ENCODE data around the gene TBC1D5. TPM values are rescaled to one million over a fixed set of nuclear protein-coding genes. Genes with fewer than 3 reads are reported as not detected.
"Not testable (repeated sequence)": the region's sequence is repeated elsewhere in the genome, so short reads cannot be mapped to it uniquely, and the experiment has no call there.

Gene TBC1D5
- total and polyA plus RNA-seq, 5 donors from 2014 or later = 27.6 to 61.6 (median 36.4) TPM

DNA sequence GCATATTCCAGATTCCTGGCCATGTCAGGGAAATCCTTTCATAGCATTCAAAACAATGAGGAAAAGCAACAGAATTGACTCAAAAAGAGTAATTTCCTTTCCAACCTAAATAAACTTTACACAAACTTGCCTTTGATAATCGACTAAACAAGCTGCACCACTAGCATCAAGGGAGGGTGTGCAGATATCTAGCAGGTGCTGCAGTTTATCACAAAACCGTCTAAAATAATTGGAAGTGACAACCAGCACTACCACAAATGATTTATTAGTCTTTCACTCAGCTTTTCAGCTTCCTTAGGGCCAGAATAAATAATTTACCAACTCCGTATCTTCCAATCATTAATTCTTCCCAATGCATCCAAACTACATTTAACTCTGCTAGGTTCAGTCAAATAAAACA, 71.7 kb downstream of the TBC1D5 start:
- H3K36me3 Mint-ChIP-seq = peaks cover 14% of the 10 kb centered on the region
- no peaks in the 10 kb centered on the region for H3K36me3 ChIP-seq (ENCODE audit: control insufficient read depth, insufficient read depth, low read length)
- peaks cover 0 to 1% (median 0%) of the 10 kb centered on the region in 7 donors for H3K9me3 Mint-ChIP-seq
- H3K27me3 Mint-ChIP-seq = no peaks in the 10 kb centered on the region
- no peak overlapping the region for H3K4me3 Mint-ChIP-seq
- no peaks in the 10 kb centered on the region for H3K4me1 ChIP-seq (ENCODE audit: control insufficient read depth, insufficient read depth, low read length, poor library complexity, severe bottlenecking)
- H3K4me3 ChIP-seq (ENCODE audit: low read depth, low read length) = no peak overlapping the region
- DNase-seq = no peak
- peaks cover 4 to 15% (median 9%) of the 10 kb centered on the region in 4 donors for H3K4me1 Mint-ChIP-seq
- no peak for ATAC-seq (ENCODE audit: low read depth in 2 of 2)
- H3K27me3 ChIP-seq (ENCODE audit: control insufficient read depth, insufficient read depth, low read length) = no peaks in the 10 kb centered on the region
- H3K9me3 ChIP-seq (ENCODE audit: control insufficient read depth in 2 of 2, low read length in 2 of 2) = no peaks in the 10 kb centered on the region
- no peak overlapping the region for H3K27ac ChIP-seq (ENCODE audit: insufficient read depth, low read length, poor library complexity, severe bottlenecking)
- no peak overlapping the region for H3K27ac Mint-ChIP-seq

DNA sequence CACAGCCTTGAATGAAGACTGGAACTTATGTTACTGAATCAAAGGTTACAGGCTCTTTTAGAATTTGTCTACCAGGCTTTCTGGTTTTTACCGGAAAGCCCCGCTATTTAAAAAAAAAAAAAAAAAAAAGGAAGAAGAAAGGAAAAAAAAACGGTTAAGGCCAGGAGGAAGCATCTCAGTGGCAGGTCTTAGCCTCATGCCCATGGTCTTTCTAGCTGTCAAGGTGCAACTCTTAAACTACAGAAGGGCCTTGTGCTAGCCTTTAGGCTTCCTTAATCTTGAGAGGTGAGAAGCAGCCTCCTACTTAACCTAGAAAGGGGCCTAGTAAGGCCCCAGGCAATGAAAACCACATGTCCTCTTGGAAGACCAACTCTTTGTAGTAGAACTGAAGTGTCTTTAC, 77.5 kb downstream of the TBC1D5 start:
- H3K4me1 ChIP-seq (ENCODE audit: control insufficient read depth, insufficient read depth, low read length, poor library complexity, severe bottlenecking) = no peaks in the 10 kb centered on the region
- no peaks in the 10 kb centered on the region for H3K27me3 ChIP-seq (ENCODE audit: control insufficient read depth, insufficient read depth, low read length)
- ATAC-seq (ENCODE audit: low read depth in 2 of 2) = no peak
- no peak overlapping the region for H3K4me3 Mint-ChIP-seq
- no peak for DNase-seq
- H3K4me3 ChIP-seq (ENCODE audit: low read depth, low read length) = no peak overlapping the region
- no peak overlapping the region for H3K27ac ChIP-seq (ENCODE audit: insufficient read depth, low read length, poor library complexity, severe bottlenecking)
- H3K36me3 Mint-ChIP-seq = peaks cover 5% of the 10 kb centered on the region
- no peaks in the 10 kb centered on the region for H3K36me3 ChIP-seq (ENCODE audit: control insufficient read depth, insufficient read depth, low read length)
- H3K27me3 Mint-ChIP-seq = no peaks in the 10 kb centered on the region
- peaks cover 0 to 1% (median 0%) of the 10 kb centered on the region in 7 donors for H3K9me3 Mint-ChIP-seq
- H3K27ac Mint-ChIP-seq = no peak overlapping the region
- H3K9me3 ChIP-seq (ENCODE audit: control insufficient read depth in 2 of 2, low read length in 2 of 2) = no peaks in the 10 kb centered on the region
- peaks cover 5 to 14% (median 6%) of the 10 kb centered on the region in 4 donors for H3K4me1 Mint-ChIP-seq

DNA sequence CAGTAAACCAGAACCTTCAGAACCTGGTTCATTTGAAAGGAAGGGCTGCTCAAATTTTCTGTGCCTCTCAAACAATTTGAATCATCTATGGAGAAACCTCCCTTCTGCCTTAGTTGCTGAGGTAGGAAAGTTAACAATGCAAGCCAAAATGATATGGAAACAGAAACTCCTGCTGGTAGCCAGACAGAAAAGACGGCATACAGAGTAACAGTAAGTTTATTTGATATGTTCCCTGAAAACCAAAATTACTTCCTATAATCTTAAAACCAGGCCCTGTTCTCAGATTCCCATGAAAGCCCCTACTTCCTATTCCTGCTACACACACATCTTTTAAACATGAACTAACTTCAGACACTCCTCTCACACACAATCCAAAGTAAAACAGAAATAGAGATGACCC, 86.2 kb downstream of the TBC1D5 start:
- Mint-ChIP-seq H3K36me3 (no peaks in the 10 kb centered on the region), H3K27me3 (no peaks in the 10 kb centered on the region), H3K4me1 (peaks cover 14 to 32% (median 20%) of the 10 kb centered on the region in 4 donors), H3K9me3 (no peaks in the 10 kb centered on the region), H3K27ac (no peak overlapping the region), H3K4me3 (no peak overlapping the region)
- Histone ChIP-seq H3K27ac (ENCODE audit: insufficient read depth, low read length, poor library complexity, severe bottlenecking) (no peak overlapping the region), H3K27me3 (ENCODE audit: control insufficient read depth, insufficient read depth, low read length) (no peaks in the 10 kb centered on the region), H3K36me3 (ENCODE audit: control insufficient read depth, insufficient read depth, low read length) (no peaks in the 10 kb centered on the region), H3K9me3 (ENCODE audit: control insufficient read depth in 2 of 2, low read length in 2 of 2) (no peaks in the 10 kb centered on the region), H3K4me3 (ENCODE audit: low read depth, low read length) (no peak overlapping the region), H3K4me1 (ENCODE audit: control insufficient read depth, insufficient read depth, low read length, poor library complexity, severe bottlenecking) (no peaks in the 10 kb centered on the region)
- no peak for ATAC-seq (ENCODE audit: low read depth in 2 of 2)
- no peak for DNase-seq

DNA sequence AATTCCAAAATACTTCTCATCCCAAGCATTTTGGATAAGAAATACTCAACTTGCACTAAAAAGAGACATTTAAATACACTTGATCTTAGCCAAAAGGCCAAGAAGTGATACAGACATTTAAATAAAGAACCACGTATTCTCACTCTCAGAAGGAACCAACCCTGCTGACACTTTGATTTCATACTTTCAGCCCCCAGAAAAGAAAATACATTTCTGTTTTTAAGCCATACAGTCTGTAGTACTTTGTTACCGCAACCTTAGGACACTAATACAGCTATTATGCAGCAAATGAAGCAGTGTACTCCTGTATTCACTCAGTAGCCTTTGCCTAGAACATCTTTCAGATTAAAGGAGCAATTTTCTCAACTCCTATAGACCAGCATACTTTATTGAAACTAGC, 86.7 kb downstream of the TBC1D5 start:
- Mint-ChIP-seq H3K4me1 (peaks cover 14 to 32% (median 20%) of the 10 kb centered on the region in 4 donors), H3K27me3 (no peaks in the 10 kb centered on the region), H3K27ac (no peak overlapping the region), H3K9me3 (no peaks in the 10 kb centered on the region), H3K36me3 (no peaks in the 10 kb centered on the region), H3K4me3 (no peak overlapping the region)
- no peaks in the 10 kb centered on the region for H3K4me1 ChIP-seq (ENCODE audit: control insufficient read depth, insufficient read depth, low read length, poor library complexity, severe bottlenecking)
- no peak overlapping the region for H3K27ac ChIP-seq (ENCODE audit: insufficient read depth, low read length, poor library complexity, severe bottlenecking)
- no peak overlapping the region for H3K4me3 ChIP-seq (ENCODE audit: low read depth, low read length)
- H3K9me3 ChIP-seq (ENCODE audit: control insufficient read depth in 2 of 2, low read length in 2 of 2) = no peaks in the 10 kb centered on the region
- ATAC-seq (ENCODE audit: low read depth in 2 of 2) = no peak
- no peak for DNase-seq
- no peaks in the 10 kb centered on the region for H3K27me3 ChIP-seq (ENCODE audit: control insufficient read depth, insufficient read depth, low read length)
- no peaks in the 10 kb centered on the region for H3K36me3 ChIP-seq (ENCODE audit: control insufficient read depth, insufficient read depth, low read length)

DNA sequence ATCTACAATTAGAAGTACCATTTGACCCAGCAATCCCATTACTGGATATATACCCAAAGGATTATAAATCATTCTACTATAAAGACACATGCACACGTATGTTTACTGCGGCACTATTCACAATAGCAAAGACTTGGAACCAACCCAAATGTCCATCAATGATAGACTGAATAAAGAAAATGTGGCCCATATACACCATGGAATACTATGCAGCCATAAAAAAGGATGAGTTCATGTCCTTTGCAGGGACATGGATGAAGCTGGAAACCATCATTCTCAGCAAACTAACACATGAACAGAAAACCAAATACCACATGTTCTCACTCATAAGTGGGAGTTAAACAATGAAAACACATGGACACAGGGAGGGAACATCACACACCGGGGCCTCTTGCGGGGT, 92.7 kb downstream of the TBC1D5 start:
- not testable (repeated sequence) for H3K9me3 Mint-ChIP-seq; H3K27me3 Mint-ChIP-seq; ATAC-seq (ENCODE audit: low read depth in 2 of 2); H3K27me3 ChIP-seq (ENCODE audit: control insufficient read depth, insufficient read depth, low read length); DNase-seq; H3K36me3 ChIP-seq (ENCODE audit: control insufficient read depth, insufficient read depth, low read length); H3K27ac Mint-ChIP-seq; H3K9me3 ChIP-seq (ENCODE audit: control insufficient read depth in 2 of 2, low read length in 2 of 2); H3K27ac ChIP-seq (ENCODE audit: insufficient read depth, low read length, poor library complexity, severe bottlenecking); H3K4me3 ChIP-seq (ENCODE audit: low read depth, low read length); H3K4me1 ChIP-seq (ENCODE audit: control insufficient read depth, insufficient read depth, low read length, poor library complexity, severe bottlenecking); H3K36me3 Mint-ChIP-seq; H3K4me3 Mint-ChIP-seq
- peaks cover 0 to 12% (median 7%) of the 10 kb centered on the region in 4 donors for H3K4me1 Mint-ChIP-seq

DNA sequence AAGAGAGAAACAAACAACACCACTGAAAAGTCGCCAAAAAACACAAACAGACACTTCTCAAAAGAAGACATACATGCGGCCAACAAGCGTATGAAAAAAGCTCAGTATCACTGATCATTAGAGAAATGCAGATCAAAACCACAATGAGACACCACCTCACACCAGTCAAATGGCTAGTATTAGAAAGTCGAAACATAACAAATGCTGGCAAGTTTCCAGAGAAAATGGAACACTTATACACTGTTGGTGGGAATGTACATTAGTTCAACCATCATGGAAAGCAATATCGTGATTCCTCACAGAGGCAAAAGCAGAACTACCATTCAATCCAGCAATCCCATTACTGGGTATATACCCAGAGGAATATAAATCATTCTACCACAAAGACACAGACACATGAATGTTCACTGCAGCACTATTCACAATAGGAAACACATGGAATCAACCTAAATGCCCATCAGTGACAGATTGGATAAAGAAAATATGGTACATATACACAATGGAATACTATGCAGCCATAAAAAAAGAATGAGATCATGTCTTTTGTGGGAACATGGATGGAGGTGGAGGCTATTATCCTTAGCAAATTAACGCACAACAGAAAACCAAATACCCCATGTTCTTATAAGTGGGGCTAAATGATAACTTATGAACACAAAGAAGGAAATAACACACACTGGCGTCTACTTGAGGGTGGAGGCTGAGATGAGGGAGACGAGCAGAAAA, 93.6 kb downstream of the TBC1D5 start:
- H3K27me3 ChIP-seq (ENCODE audit: control insufficient read depth, insufficient read depth, low read length); H3K4me1 ChIP-seq (ENCODE audit: control insufficient read depth, insufficient read depth, low read length, poor library complexity, severe bottlenecking); H3K36me3 ChIP-seq (ENCODE audit: control insufficient read depth, insufficient read depth, low read length); H3K9me3 ChIP-seq (ENCODE audit: control insufficient read depth in 2 of 2, low read length in 2 of 2); H3K36me3 Mint-ChIP-seq; H3K4me3 ChIP-seq (ENCODE audit: low read depth, low read length); H3K9me3 Mint-ChIP-seq; H3K27ac Mint-ChIP-seq; H3K27ac ChIP-seq (ENCODE audit: insufficient read depth, low read length, poor library complexity, severe bottlenecking); H3K4me3 Mint-ChIP-seq; ATAC-seq (ENCODE audit: low read depth in 2 of 2); DNase-seq; H3K27me3 Mint-ChIP-seq: not testable (repeated sequence)
- H3K4me1 Mint-ChIP-seq = peaks cover 0 to 12% (median 7%) of the 10 kb centered on the region in 4 donors

DNA sequence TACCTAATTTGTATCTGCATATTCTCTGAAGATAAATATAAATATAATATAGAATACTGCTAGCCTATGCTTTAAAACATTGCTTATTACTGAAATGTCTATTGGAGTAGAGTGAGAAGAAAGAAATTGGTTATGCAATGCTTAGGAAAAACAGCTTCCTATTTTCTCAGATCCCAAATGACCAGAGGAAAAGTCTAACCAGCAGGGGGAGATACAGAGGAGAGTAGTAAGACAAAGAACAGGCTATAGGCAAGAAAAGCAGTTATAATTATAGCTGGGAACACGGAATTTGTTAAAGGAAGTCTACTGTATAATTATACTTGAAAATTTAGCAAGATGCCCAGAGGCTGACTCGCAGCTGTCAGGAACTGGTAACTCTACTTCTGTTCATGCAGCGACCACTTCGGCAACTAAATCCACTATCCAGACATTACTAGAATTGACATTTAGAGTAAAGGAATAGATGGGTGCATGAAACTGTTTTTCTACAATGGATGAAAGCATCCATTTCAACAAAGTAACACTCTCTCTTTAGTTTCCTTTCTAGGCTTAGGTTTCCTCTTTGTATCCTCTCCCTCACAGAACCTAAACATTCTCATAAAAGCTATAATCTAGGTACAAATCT, 97.2 kb downstream of the TBC1D5 start:
- H3K36me3 ChIP-seq (ENCODE audit: control insufficient read depth, insufficient read depth, low read length) = no peaks in the 10 kb centered on the region
- H3K27ac Mint-ChIP-seq = no peak overlapping the region
- peaks cover 5% of the 10 kb centered on the region for H3K36me3 Mint-ChIP-seq
- H3K9me3 ChIP-seq (ENCODE audit: control insufficient read depth in 2 of 2, low read length in 2 of 2) = no peaks in the 10 kb centered on the region
- H3K4me3 ChIP-seq (ENCODE audit: low read depth, low read length) = no peak overlapping the region
- H3K4me1 Mint-ChIP-seq = peaks cover 3 to 12% (median 7%) of the 10 kb centered on the region in 4 donors
- no peaks in the 10 kb centered on the region for H3K4me1 ChIP-seq (ENCODE audit: control insufficient read depth, insufficient read depth, low read length, poor library complexity, severe bottlenecking)
- H3K9me3 Mint-ChIP-seq = peaks cover 0 to 4% (median 0%) of the 10 kb centered on the region in 7 donors
- no peak for ATAC-seq (ENCODE audit: low read depth in 2 of 2)
- H3K27me3 Mint-ChIP-seq = no peaks in the 10 kb centered on the region
- H3K4me3 Mint-ChIP-seq = no peak overlapping the region
- no peaks in the 10 kb centered on the region for H3K27me3 ChIP-seq (ENCODE audit: control insufficient read depth, insufficient read depth, low read length)
- H3K27ac ChIP-seq (ENCODE audit: insufficient read depth, low read length, poor library complexity, severe bottlenecking) = no peak overlapping the region
- DNase-seq = peak in 2 of 3 donors; percentile 16 to 26

DNA sequence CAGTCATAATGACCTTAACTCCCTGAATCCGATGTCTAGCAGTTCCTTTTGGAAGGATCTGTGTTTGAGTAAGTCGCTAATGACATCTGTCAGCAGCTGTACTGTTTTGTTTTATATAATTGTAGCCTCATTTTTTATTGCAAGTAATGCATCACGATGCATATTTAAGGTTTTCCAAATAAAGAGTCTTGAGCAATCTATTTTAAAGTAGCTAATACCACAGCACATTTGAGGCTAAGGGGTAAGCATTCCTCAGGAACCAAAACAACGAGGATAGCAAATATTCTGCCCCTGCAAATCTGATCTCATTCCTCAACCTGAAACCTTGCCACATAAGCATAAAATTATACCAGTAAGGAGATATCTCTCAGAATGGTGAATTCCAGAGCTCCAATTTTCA, 98.7 kb downstream of the TBC1D5 start:
- ATAC-seq (ENCODE audit: low read depth in 2 of 2) (no peak), DNase-seq (no peak)
- Mint-ChIP-seq H3K27ac (no peak overlapping the region), H3K36me3 (no peaks in the 10 kb centered on the region), H3K9me3 (no peaks in the 10 kb centered on the region), H3K4me1 (peaks cover 3 to 14% (median 9%) of the 10 kb centered on the region in 4 donors), H3K27me3 (no peaks in the 10 kb centered on the region), H3K4me3 (no peak overlapping the region)
- H3K27ac ChIP-seq (ENCODE audit: insufficient read depth, low read length, poor library complexity, severe bottlenecking) = no peak overlapping the region
- H3K27me3 ChIP-seq (ENCODE audit: control insufficient read depth, insufficient read depth, low read length) = no peaks in the 10 kb centered on the region
- no peak overlapping the region for H3K4me3 ChIP-seq (ENCODE audit: low read depth, low read length)
- no peaks in the 10 kb centered on the region for H3K36me3 ChIP-seq (ENCODE audit: control insufficient read depth, insufficient read depth, low read length)
- H3K9me3 ChIP-seq (ENCODE audit: control insufficient read depth in 2 of 2, low read length in 2 of 2) = no peaks in the 10 kb centered on the region
- H3K4me1 ChIP-seq (ENCODE audit: control insufficient read depth, insufficient read depth, low read length, poor library complexity, severe bottlenecking) = no peaks in the 10 kb centered on the region

Measured in CD4-positive, CD25-positive, alpha-beta regulatory T cell (primary cell).